SK-N-SH (cell line): ENCODE results near the gene MTA2. TPM values are rescaled to one million over a fixed set of nuclear protein-coding genes. Genes with fewer than 3 reads are reported as not detected.
"Not testable (repeated sequence)": the region's sequence is repeated elsewhere in the genome, so short reads cannot be mapped to it uniquely, and the experiment has no call there.

ENCODE experiments used
- CTCF ChIA-PET: fragments of 300-600, 350-600 bp; formaldehyde crosslinking; extraction: SDS; loops from one replicate; lab custom pipeline; 2021; lab: Yijun Ruan, JAX
- POLR2A ChIA-PET: fragments of 350-600 bp; sonication (Branson Sonifier 250); formaldehyde crosslinking; extraction: SDS; loops from one replicate; lab custom pipeline; 2020; ENCODE audit warnings: antibody characterized with exemption, inconsistent platforms; lab: Yijun Ruan, JAX
- DNase-seq: peaks from one replicate; pipeline ENCODE4 v3.0.0; 2012
- H2AFZ ChIP-seq: fragments of 200-600 bp; sonication (generic); 2 replicates; pipeline ENCODE4 v1.8.1; 2016; ENCODE audit warnings: antibody characterized with exemption, mild to moderate bottlenecking, low read depth
- H3F3A ChIP-seq: fragments of 200-600 bp; sonication (generic); replicated peaks from 2 replicates; pipeline ENCODE3; 2016; ENCODE audit warnings: antibody characterized with exemption, mild to moderate bottlenecking; ENCODE audit not compliant: insufficient read depth
- H3K27ac ChIP-seq, 2 experiments: fragments of 200-500 bp in 1 of 2; fragments of 200-600 bp in 1 of 2; sonication (Bioruptor generic) in 1 of 2; sonication (generic), shearing (Covaris generic) in 1 of 2; 2 replicates each; pipeline versions ENCODE4 v1.5.1 to v1.6.1; 2014 to 2016; ENCODE audit warnings: low read depth in 2 of 2, inconsistent platforms in 1 of 2, low read length in 1 of 2, mild to moderate bottlenecking in 1 of 2, mixed read lengths in 1 of 2
- H3K27me3 ChIP-seq: fragments of 200-600 bp; sonication (generic), shearing (Covaris generic); 2 replicates; pipeline ENCODE4 v1.6.1; 2016; ENCODE audit warnings: mixed run types; ENCODE audit not compliant: insufficient read depth
- H3K36me3 ChIP-seq, 2 experiments: fragments of 200-500 bp in 1 of 2; fragments of 200-600 bp in 1 of 2; sonication (Bioruptor generic) in 1 of 2; sonication (generic) in 1 of 2; replicated peaks in 1 of 2; 2 replicates each; pipeline versions ENCODE3 to v1.5.1; 2014 to 2016; ENCODE audit warnings: low read length in 1 of 2, mild to moderate bottlenecking in 1 of 2; ENCODE audit not compliant: insufficient read depth in 2 of 2, control insufficient read depth in 1 of 2
- H3K4me1 ChIP-seq, 2 experiments: fragments of 200-500 bp in 1 of 2; fragments of 200-600 bp in 1 of 2; sonication (Bioruptor generic) in 1 of 2; sonication (generic), shearing (Covaris generic) in 1 of 2; 2 replicates each; pipeline versions ENCODE4 v1.5.1 to v1.6.1; 2014 to 2016; ENCODE audit warnings: low read depth in 1 of 2, low read length in 1 of 2, mixed run types in 1 of 2; ENCODE audit not compliant: insufficient read depth in 2 of 2, control insufficient read depth in 1 of 2
- H3K4me2 ChIP-seq: fragments of 200-600 bp; sonication (generic), shearing (Covaris generic); 2 replicates; pipeline ENCODE4 v1.6.1; 2017; ENCODE audit warnings: mixed run types
- H3K4me3 ChIP-seq, 2 experiments: fragments of 200-500 bp in 1 of 2; fragments of 200-600 bp in 1 of 2; sonication (Bioruptor generic) in 1 of 2; sonication (generic), shearing (Covaris generic) in 1 of 2; 2 replicates each; pipeline versions ENCODE4 v1.5.1 to v1.8.1; 2014 to 2016; ENCODE audit warnings: low read depth in 2 of 2, inconsistent platforms in 1 of 2, low read length in 1 of 2, mild to moderate bottlenecking in 1 of 2, mixed read lengths in 1 of 2, moderate library complexity in 1 of 2
- H3K79me2 ChIP-seq: fragments of 200-600 bp; sonication (generic); 2 replicates; pipeline ENCODE4 v1.8.1; 2017; ENCODE audit warnings: mild to moderate bottlenecking; ENCODE audit not compliant: insufficient read depth
- H3K9ac ChIP-seq: fragments of 200-600 bp; sonication (generic); 2 replicates; pipeline ENCODE4 v1.6.1; 2017; ENCODE audit warnings: mixed run types
- H3K9me2 ChIP-seq: fragments of 200-600 bp; sonication (generic); 2 replicates; pipeline ENCODE4 v1.6.1; 2017; ENCODE audit warnings: mixed run types
- H3K9me3 ChIP-seq: fragments of 200-600 bp; sonication (generic); 2 replicates; pipeline ENCODE4 v1.6.1; 2017; ENCODE audit warnings: mixed run types, mild to moderate bottlenecking, moderate library complexity
- H4K20me1 ChIP-seq: fragments of 200-600 bp; sonication (generic); 2 replicates; pipeline ENCODE4 v1.6.1; 2017; ENCODE audit warnings: mild to moderate bottlenecking, mixed run types; ENCODE audit not compliant: insufficient read depth
- EZH2phosphoT487 ChIP-seq: fragments of 200-600 bp; sonication (generic); IDR thresholded peaks from 2 replicates; pipeline ENCODE4 v1.6.1; 2017; ENCODE audit warnings: low read depth, mixed run types, mild to moderate bottlenecking, antibody characterized with exemption, moderate library complexity, borderline replicate concordance
- JUND ChIP-seq: IDR thresholded peaks from 2 replicates; pipeline ENCODE4 v1.4.0; 2012
- NRF1 ChIP-seq: IDR thresholded peaks from 2 replicates; pipeline ENCODE4 v1.6.1; 2012; ENCODE audit warnings: low read depth, mild to moderate bottlenecking, low read length
- RXRA ChIP-seq: IDR thresholded peaks from 2 replicates; pipeline ENCODE4 v1.4.0; 2012; ENCODE audit warnings: low read depth, mild to moderate bottlenecking, borderline replicate concordance
- WGBS: methylation state at CpG from one replicate; pipeline ENCODE4 v1.1.6; 2017; ENCODE audit warnings: low lambda C conversion rate; 5-methylcytosine and 5-hydroxymethylcytosine counted together
- polyA plus RNA-seq, 3 experiments: library from polyadenylated mRNA; depleted of rRNA; stranded (reverse); fragments of >200 nt; gene quantifications; 2 replicates each; pipeline ENCODE4 v1.2.3, GENCODE V29; 2012
- TF ChIP-seq, protein P1 (sequence below): fragments of 150-350 bp; IDR thresholded peaks from 2 replicates; pipeline ENCODE4 v1.6.1; 2016; ENCODE audit warnings: mild to moderate bottlenecking, low read depth, low read length

MTA2 gene
- polyA plus RNA-seq, 1 of the 3 experiments (the other 2 are of a cell fraction) = 18.4 TPM

DNA sequence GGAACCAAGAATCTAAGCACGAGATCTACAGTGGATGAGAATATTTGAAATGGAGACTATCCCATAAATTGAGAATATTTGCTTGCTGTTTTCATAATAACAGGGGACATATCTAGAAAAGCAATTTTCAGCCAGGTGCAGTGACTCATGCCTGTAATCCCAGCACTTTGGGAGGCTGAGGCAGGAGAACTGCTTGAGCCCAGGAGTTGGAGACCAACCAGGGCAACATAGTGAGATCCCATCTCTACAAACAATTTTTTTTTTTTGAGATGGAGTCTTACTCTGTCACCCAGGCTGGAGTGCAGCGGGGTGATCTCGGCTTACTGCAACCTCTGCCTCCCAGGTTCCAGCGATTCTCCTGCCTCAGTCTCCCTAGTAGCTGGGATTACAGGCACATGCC is 19.9 kb downstream of the MTA2 start:
- H3K9ac ChIP-seq, H3K27ac ChIP-seq, H3K4me2 ChIP-seq, DNase-seq, H3K4me3 ChIP-seq, CTCF ChIA-PET, H3F3A ChIP-seq, H4K20me1 ChIP-seq, H3K4me1 ChIP-seq, H3K9me2 ChIP-seq, H3K27me3 ChIP-seq, H3K9me3 ChIP-seq, H2AFZ ChIP-seq: not testable (repeated sequence)
- H3K79me2 ChIP-seq = peaks cover 21% of the 10 kb centered on the region; the same call in 1 of the 2 replicates
- peaks cover 40 to 50% of the 10 kb centered on the region in 2 experiments for H3K36me3 ChIP-seq
- WGBS = 94% methylated on average over 4 of the region's 4 CpGs
- POLR2A ChIA-PET = interaction anchor here (2.0 kb wide), 1 partner anchor 10 kb away, joined by 6 read pairs; the partner anchor contains the start of gene TUT1

DNA sequence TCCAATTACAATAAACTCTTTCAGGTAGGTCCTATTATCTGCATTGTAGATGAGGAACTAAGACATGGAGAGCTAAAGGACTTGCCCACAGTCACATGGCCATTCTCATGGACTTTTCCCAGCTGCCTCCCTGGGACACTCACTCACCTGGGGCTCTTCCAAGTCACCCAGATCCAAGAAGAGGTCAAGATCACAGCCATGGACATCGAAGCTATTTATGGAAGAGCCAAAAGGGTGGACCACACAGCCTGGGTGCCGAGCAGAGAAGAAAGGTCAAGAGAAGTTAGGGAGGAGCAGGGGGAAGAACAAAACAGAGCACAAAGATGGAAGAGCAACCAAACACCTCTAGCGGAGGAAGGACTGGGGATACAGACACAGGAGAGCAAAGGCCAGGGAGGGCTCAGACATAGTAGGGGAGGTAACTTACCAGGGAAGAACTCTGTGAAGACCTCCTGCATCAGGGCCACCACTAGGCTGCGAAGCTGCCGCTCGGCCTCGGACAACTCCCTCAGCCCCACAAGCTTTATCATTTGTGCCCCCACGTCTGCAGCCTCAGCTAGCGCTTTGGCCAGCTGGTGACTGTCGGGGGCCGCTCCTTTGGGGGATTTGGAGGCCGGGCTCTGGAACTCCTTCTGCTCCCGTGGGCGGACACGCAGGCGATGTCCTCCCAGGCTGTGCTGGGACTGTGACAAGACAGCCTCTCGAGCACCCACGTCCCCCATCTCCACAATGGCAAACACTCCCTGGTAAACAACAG is 20.5 kb downstream of the MTA2 start:
- CTCF ChIA-PET = interaction anchor here (1.0 to 1.1 kb wide), 2 partner anchors 9 to 113 kb away, joined by 3 read pairs; no protein-coding TSS in a partner anchor
- POLR2A ChIA-PET = interaction anchor here (2.0 kb wide), 1 partner anchor 11 kb away, joined by 6 read pairs; the partner anchor contains the start of gene TUT1
- Histone ChIP-seq H3K79me2 (peaks cover 18% of the 10 kb centered on the region; the same call in 1 of the 2 replicates), H3K27ac (no peak overlapping the region), H3K4me2 (no peak overlapping the region), H3F3A (no peaks in the 10 kb centered on the region), H3K9ac (no peak overlapping the region), H3K4me1 (no peaks in the 10 kb centered on the region), H2AFZ (no peak overlapping the region), H3K4me3 (no peak overlapping the region), H3K27me3 (no peaks in the 10 kb centered on the region), H3K9me2 (no peaks in the 10 kb centered on the region), H3K36me3 (peaks cover 44 to 46% of the 10 kb centered on the region in 2 experiments), H3K9me3 (no peaks in the 10 kb centered on the region), H4K20me1 (no peaks in the 10 kb centered on the region)
- no peak for TF ChIP-seq JUND
- TF ChIP-seq RXRA = no peak
- TF ChIP-seq, protein P1, sequence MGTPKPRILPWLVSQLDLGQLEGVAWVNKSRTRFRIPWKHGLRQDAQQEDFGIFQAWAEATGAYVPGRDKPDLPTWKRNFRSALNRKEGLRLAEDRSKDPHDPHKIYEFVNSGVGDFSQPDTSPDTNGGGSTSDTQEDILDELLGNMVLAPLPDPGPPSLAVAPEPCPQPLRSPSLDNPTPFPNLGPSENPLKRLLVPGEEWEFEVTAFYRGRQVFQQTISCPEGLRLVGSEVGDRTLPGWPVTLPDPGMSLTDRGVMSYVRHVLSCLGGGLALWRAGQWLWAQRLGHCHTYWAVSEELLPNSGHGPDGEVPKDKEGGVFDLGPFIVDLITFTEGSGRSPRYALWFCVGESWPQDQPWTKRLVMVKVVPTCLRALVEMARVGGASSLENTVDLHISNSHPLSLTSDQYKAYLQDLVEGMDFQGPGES = no peak
- 96% methylated on average over 12 of the region's 18 CpGs for WGBS
- no peak for DNase-seq

DNA sequence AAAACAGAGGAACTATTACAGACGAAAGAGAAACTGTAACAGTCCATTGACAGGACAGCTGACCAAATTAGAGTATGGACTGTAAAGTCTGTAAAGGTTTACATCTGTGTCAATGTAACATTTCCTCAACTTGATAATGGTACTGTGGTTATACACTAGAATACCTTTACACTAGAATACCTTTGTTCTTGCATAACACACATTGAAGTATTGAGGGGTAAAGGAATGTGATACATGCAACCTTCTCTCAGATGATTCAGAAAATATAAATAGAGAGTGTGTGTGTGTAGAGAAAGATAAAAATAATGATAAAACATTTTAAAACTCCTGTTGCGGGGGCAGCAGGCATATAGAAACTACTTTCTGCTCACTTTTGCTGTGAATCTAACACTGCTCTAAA is 22.4 kb downstream of the MTA2 start:
- CTCF ChIA-PET = interaction anchor here (0.6 to 1.6 kb wide), 2 partner anchors 14 to 96 kb away, joined by 3 to 6 read pairs; no protein-coding TSS in a partner anchor
- H3K4me3 ChIP-seq = no peak overlapping the region
- H3K4me1 ChIP-seq = peaks cover 8% of the 10 kb centered on the region in 2 experiments; a peak in 1 of 4 replicates
- H3K4me2 ChIP-seq = no peak overlapping the region
- H3K27ac ChIP-seq = no peak overlapping the region
- peaks cover 33% of the 10 kb centered on the region for H3K79me2 ChIP-seq
- no peaks in the 10 kb centered on the region for H3K9me3 ChIP-seq
- no peak for DNase-seq
- no peaks in the 10 kb centered on the region for H3K27me3 ChIP-seq
- POLR2A ChIA-PET = no interaction called here
- H2AFZ ChIP-seq = no peak overlapping the region
- H4K20me1 ChIP-seq = no peaks in the 10 kb centered on the region
- no peaks in the 10 kb centered on the region for H3F3A ChIP-seq
- no peak overlapping the region for H3K9ac ChIP-seq
- no peaks in the 10 kb centered on the region for H3K9me2 ChIP-seq
- 94% methylated on average over 2 of the region's 2 CpGs for WGBS
- TF ChIP-seq EZH2phosphoT487 (no peak), NRF1 (no peak)
- H3K36me3 ChIP-seq = peaks cover 32 to 46% of the 10 kb centered on the region in 2 experiments
